ENCODE measurements around the gene CCDC170.

CCDC170 gene

DNA sequence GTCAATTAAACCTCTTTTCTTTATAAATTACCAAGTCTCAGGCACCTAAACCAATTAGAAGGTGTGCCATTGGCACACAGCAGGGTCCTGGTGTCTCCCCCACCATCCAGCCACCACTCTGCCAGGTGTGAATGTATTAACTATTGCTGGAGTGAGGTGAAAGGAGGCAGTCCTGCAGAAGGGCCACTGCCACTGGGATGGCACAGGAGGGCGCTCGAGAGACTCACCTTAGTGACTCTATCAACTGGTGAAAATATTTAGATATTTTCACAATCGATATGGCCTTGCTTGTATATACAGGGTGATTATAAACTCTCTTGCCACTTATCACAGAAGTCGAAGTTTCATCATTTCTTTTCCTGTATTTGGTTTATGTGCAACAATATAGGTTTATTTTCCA lies 168.1 kb downstream of the CCDC170 start:
- no peak for DNase-seq

DNA sequence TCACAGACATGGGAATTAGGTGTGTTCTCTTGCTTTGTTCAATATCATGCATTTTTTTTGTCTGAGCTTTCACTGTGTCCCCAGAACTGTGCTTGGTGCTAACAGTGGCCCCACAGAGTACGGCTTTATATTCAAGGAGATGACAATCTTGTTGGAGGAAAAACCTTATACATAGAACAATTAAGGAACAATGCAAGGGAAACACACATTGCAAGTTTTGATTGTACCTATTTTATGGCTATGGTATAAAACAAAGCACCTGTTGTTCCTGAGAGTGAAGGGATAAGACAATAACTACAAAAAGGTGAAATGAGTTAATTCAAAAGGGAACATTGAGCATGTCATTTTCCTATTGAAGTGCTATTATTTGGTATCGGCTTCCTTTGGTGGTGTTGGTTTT lies 169.7 kb downstream of the CCDC170 start:
- no peak for DNase-seq

DNA sequence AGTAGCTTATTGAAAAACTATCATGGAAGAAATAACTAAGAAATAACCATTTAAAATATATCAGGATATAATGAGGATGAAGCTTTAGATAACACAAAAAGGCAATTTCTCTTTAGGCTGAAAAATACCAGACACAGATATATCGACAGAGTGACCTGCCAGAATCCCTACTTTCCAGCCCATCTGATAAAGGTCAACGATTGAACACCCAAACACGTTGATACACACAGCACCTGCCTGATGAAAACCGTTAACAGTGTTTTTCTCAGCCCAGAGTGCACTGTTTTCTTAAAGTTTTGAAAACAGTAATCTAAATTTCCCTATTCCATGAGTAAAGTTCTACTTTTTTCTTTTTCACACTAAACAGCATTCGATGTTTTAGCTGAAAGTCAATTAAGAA lies 170.6 kb downstream of the CCDC170 start:
- no peak for DNase-seq

DNA sequence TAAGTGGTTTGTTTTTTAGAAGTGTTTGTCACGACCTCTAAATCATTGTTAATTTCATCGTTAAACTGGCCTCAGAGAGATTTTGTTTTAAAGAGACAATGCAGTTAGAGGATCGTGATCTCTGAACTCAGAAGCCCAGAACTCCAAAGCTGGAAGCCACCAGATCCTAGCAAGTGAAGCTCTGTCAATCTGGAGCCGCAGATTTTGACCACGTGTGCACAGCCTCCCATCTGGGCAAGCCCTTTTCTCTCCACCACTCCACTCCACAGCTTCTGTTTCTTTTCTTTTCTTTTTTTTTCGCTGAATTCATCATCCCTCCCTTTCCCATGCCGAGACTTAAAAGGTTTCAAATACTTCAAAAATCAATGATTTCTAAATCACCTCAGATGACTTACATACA lies 171.5 kb downstream of the CCDC170 start:
- DNase-seq = no peak

- DNase-seq = no peak
Measured at GRCh38 chr6:151666526-151666925, 172.7 kb downstream of the CCDC170 start.

DNA sequence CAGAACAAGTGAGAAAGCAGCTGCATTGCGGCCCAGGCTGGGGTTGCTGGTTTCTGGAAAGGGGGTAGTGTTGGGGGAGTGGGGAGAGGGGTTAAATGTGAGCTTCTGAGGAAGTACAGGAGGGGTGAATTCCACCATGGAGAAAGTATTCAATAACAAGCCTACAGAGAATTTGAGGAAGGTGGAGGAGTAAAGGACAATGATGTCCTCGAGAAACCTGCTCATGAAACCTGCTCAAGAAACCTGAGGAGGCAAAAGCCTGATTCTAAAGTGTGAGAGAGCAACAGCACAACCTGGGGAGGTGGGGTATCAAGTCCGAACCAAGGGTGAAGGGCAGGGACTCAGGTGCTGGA lies 175.4 kb downstream of the CCDC170 start:
- DNase-seq = no peak

DNA sequence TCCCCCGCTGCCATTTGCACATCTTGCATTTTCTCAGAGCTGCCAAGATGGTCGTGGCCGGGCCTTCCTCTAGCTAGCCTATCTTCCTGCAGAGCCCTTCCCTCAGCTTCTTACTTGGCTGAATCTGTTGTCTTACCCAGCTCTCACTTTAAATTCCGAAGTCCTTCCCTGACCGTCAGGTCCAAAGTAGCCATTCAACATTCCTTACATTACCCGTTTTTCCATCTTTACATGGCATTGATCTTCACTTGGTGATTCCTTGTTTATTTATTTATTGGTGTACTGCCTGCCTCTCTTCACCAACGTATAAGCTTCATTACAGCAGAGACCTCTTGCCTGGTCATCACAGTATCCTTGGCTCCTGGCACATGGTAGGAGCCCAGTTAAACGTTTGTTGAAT lies 176.3 kb downstream of the CCDC170 start:
- DNase-seq = no peak
